Muscle of leg (tissue), 11 donors: ENCODE results near the gene DCST2. TPM values are rescaled to one million over a fixed set of nuclear protein-coding genes. Genes with fewer than 3 reads are reported as not detected.

Source experiments
- DNase-seq: peaks from one replicate; pipeline ENCODE4 v3.0.0; 2013
- H3K27ac ChIP-seq: one replicate; pipeline ENCODE4 v1.5.1; 2013; ENCODE audit warnings: mild to moderate bottlenecking, low read length, control low read depth
- H3K27me3 ChIP-seq: one replicate; pipeline ENCODE4 v1.6.1; 2013; ENCODE audit warnings: low read length; ENCODE audit not compliant: control insufficient read depth, insufficient read depth
- H3K36me3 ChIP-seq: one replicate; pipeline ENCODE4 v1.6.1; 2013; ENCODE audit warnings: low read length; ENCODE audit not compliant: control insufficient read depth, insufficient read depth
- H3K4me1 ChIP-seq: one replicate; pipeline ENCODE4 v1.6.1; 2013; ENCODE audit warnings: low read length; ENCODE audit not compliant: control insufficient read depth, insufficient read depth
- H3K4me3 ChIP-seq: one replicate; pipeline ENCODE4 v1.5.1; 2013; ENCODE audit warnings: low read length, control low read depth
- H3K9me3 ChIP-seq: replicated peaks from 2 replicates; pipeline ENCODE4 v1.6.1; 2013; ENCODE audit warnings: low read depth, low read length; ENCODE audit not compliant: control insufficient read depth
- WGBS: methylation state at CpG from one replicate; pipeline ENCODE4 v1.1.5; 2013; ENCODE audit warnings: missing lambda C conversion rate; ENCODE audit not compliant: insufficient coverage; 5-methylcytosine and 5-hydroxymethylcytosine counted together
- polyA plus RNA-seq, 8 donors: library from polyadenylated mRNA; unstranded; fragments of 120-200 nt; gene quantifications; one replicate each; pipeline versions ENCODE4 v1.2.1 to v1.2.3, GENCODE V29; 2013; ENCODE audit warnings: inconsistent platforms in 1 of 8, low replicate concordance in 1 of 8; ENCODE audit not compliant: insufficient read length in 8 of 8, insufficient read depth in 1 of 8
- total RNA-seq: library from RNA; stranded (reverse); fragments of 120-200 nt; gene quantifications from one replicate; pipeline ENCODE4 v1.2.4, GENCODE V29; 2013

The DCST2 gene
- total and polyA plus RNA-seq, 9 donors: 0.49 to 1.6 (median 0.78) TPM

GRCh38 chr1:155037851-155038441 is 4.4 kb upstream of the DCST2 start:
- no peak for DNase-seq
- H3K27ac ChIP-seq: no peak overlapping the region
- no peaks in the 10 kb centered on the region for H3K9me3 ChIP-seq
- H3K36me3 ChIP-seq: no peaks in the 10 kb centered on the region
- no peaks in the 10 kb centered on the region for H3K4me1 ChIP-seq
- H3K4me3 ChIP-seq: no peak overlapping the region
- H3K27me3 ChIP-seq: peaks cover 7% of the 10 kb centered on the region
- WGBS: 84% methylated on average over 6 of the region's 6 CpGs

DNA sequence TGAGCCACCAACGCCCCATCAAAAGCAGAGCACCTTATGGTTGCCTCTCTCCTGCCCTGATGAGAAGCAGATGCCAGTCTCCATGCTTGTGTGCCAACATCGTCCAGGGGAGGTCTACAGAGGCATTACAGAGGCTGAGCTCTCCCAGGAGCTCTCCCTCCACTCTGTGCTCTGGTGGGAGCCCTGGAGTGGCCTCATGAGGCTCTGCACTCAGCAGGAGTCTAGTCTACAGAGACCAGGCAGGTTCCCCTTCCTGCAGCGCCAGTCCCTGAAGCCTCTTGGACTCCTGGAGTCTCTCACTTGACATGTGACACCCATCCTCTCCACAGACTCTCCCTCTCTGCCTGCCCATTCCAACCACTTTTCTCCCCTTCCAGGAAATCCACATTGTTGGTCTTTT is 3.5 kb upstream of the DCST2 start:
- H3K4me1 ChIP-seq: no peaks in the 10 kb centered on the region
- peaks cover 7% of the 10 kb centered on the region for H3K27me3 ChIP-seq
- H3K36me3 ChIP-seq: no peaks in the 10 kb centered on the region
- H3K4me3 ChIP-seq: no peak overlapping the region
- H3K9me3 ChIP-seq: no peaks in the 10 kb centered on the region
- no peak for DNase-seq
- no peak overlapping the region for H3K27ac ChIP-seq
- 60% methylated on average over 3 of the region's 3 CpGs for WGBS

- DNase-seq: no peak
- Histone ChIP-seq H3K9me3 (no peaks in the 10 kb centered on the region), H3K36me3 (no peaks in the 10 kb centered on the region), H3K27ac (no peak overlapping the region), H3K27me3 (peaks cover 7% of the 10 kb centered on the region), H3K4me1 (no peaks in the 10 kb centered on the region), H3K4me3 (no peak overlapping the region)
- WGBS: no CpG with 5 or more reads among the region's 2 CpGs
Observed at GRCh38 chr1:155035936-155036335, 2.4 kb upstream of the DCST2 start.

DNA sequence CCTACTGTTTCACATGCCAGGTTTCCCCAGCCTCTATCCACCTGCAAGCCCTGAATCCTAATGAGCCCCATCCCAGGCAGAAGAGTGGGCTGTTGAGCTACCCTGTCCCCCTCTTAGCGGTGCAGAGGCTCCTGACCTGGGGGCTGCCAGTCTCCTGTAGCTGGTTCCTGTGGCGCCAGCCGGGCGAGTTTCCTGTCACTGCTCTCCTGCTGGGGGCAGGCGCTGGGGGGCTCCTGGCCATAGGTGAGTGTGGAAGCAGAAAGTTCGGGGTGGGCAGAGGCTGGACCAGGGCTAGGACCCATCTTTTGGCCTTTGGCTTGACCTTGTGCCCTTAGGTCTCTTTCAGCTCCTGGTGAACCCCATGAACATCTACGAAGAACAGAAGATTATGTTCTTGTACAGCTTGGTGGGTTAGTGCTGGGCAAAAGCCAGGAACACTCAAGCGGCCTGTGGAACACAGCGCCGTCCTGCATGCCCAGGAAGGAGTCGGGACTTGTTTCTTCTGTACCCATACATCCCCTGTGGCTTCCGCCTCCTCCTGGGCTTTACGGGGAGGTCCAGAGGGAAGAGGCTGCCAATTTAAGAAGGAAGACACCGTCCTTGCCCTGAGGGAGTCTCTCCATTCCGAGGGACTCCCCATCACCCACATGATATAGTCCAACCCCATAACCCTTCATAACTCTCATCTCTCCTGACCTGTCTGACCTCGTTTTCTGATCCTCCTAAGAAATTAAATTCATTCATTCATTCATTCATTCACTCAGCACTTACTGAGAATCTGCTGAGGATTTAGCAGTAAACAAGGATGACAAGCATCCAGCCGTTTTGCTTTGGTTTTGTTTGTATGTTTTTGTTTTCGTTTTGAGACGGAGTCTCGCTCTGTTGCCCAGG is 982 bp upstream of the DCST2 start:
- Histone ChIP-seq H3K27ac (no peak overlapping the region), H3K27me3 (peaks cover 7% of the 10 kb centered on the region), H3K36me3 (no peaks in the 10 kb centered on the region), H3K4me3 (no peak overlapping the region), H3K4me1 (no peaks in the 10 kb centered on the region), H3K9me3 (no peaks in the 10 kb centered on the region)
- WGBS: 85% methylated on average over 14 of the region's 20 CpGs
- DNase-seq: no peak

GRCh38 chr1:155032886-155033285 is 695 bp downstream of the DCST2 start:
- 76% methylated on average over 6 of the region's 12 CpGs for WGBS
- no peak overlapping the region for H3K27ac ChIP-seq
- no peaks in the 10 kb centered on the region for H3K4me1 ChIP-seq
- DNase-seq: no peak
- H3K36me3 ChIP-seq: no peaks in the 10 kb centered on the region
- no peak overlapping the region for H3K4me3 ChIP-seq
- H3K27me3 ChIP-seq: peaks cover 4% of the 10 kb centered on the region
- no peaks in the 10 kb centered on the region for H3K9me3 ChIP-seq

DNA sequence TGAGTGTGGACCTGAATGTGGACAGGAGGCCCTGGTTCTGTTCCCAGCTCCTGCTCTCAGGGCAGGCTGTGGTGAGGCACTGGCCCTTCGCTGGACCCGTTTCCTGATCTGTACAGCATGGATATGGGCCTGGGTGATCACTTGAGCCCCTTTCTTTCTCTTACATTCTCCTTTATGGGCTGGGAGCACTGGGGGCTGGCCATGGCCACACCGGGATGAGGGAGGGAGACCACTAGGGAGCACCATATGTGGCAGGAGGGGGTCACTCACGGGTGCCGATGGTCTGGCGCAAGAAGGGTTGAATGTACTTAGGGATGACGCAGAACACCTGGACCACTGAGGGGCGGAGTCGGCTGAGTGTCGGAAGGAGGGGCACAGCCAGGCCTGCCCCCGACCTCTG is 2.7 kb downstream of the DCST2 start:
- H3K27ac ChIP-seq: no peak overlapping the region
- WGBS: 73% methylated on average over 10 of the region's 11 CpGs
- no peak for DNase-seq

DNA sequence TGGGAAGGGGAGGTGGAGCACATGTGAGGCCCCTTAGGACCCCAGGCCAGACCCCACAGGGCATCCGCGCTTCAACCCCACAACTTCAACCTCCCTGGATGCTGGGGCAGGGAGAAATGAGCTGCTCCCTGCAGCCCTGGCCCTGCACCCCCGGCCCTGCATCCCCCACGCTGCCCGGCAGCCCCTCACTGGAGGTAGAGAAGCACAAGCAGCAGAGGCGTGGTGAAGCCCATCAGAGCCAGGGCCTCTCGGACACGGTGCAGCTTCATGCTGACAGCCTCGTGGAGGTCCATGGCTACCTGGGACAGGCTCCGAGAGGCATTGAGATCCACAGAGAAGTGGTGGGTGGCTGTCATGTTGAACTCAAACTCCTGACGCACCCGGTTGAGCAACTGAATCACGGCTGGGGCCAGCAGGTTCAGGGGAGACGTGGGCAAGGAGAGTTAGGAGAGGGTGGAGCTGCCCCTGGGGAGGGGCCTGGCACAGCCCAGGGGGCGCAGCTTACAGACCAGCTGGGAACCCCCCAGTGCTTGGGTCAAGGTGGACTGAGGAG is 3.3 kb downstream of the DCST2 start:
- no peak for DNase-seq
- WGBS: 83% methylated on average over 13 of the region's 15 CpGs
- no peak overlapping the region for H3K27ac ChIP-seq

More for the DNA sequence above, 2.7 kb downstream of the DCST2 start:
- Histone ChIP-seq H3K27me3 (peaks cover 2% of the 10 kb centered on the region), H3K4me3 (no peak overlapping the region), H3K4me1 (no peaks in the 10 kb centered on the region), H3K9me3 (no peaks in the 10 kb centered on the region), H3K36me3 (no peaks in the 10 kb centered on the region)

DNA sequence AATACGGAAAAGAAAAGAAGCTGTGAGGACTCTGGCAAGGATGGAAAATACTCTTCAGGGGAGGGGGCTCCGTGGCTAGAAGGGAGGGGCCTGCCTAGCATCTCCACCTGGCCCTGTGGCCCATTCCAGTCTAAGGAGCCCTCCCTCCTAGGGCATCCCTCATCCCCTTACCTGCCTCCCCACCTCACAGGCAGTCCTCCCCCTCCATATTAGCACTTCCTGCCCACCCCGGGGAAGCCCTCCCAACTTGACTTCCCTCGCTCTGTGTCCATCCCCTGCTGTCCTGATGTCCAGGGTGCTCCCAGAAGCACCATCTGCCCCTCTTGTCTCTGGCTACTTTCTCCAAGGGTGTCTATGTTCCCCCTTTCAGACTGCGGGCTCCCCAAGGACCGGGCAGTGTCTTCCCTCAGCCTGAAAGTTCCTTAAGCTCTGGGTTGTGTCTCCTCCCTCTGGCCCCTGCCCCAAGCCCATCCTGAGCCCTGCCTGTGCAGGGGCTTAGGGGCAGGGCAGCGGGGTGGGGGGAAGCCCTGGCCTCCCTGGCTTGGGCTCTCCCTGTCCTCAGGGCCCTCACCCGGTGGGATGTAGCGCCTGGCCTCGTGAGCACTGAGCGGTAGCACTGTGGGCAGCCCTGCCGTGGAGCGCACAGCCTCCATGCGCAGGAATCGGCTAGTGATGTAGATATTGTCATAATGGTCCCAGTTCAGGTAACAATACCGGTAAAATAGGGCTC is 3.9 kb downstream of the DCST2 start:
- 72% methylated on average over 12 of the region's 16 CpGs for WGBS
- no peak overlapping the region for H3K27ac ChIP-seq
- no peak overlapping the region for H3K4me3 ChIP-seq
- no peak for DNase-seq
- H3K9me3 ChIP-seq: no peaks in the 10 kb centered on the region
- H3K4me1 ChIP-seq: no peaks in the 10 kb centered on the region
- H3K27me3 ChIP-seq: peaks cover 2% of the 10 kb centered on the region
- no peaks in the 10 kb centered on the region for H3K36me3 ChIP-seq

More for the DNA sequence above, 3.3 kb downstream of the DCST2 start:
- no peaks in the 10 kb centered on the region for H3K36me3 ChIP-seq
- H3K9me3 ChIP-seq: no peaks in the 10 kb centered on the region
- H3K4me3 ChIP-seq: no peak overlapping the region
- H3K4me1 ChIP-seq: no peaks in the 10 kb centered on the region
- H3K27me3 ChIP-seq: peaks cover 2% of the 10 kb centered on the region

DNA sequence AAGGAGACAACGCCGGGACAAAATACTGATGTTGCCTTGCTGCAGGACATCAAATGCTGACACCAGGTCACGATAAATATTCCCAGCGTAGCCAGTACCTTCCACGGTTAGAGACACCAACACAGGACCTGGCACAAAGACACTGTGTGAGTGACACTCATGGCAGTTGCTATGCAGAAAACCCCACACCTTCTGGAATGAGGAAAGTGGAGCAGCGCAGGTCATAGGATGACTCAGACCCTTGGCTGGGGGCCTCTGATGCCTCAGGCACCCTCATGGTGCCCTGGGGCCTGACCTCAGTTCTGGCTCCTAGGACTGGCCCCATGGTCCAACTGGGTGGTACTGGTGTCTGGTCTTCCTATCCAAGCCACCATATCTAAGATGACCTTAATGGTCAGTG is 7.0 kb downstream of the DCST2 start:
- H3K27me3 ChIP-seq: no peaks in the 10 kb centered on the region
- no peak overlapping the region for H3K4me3 ChIP-seq
- no peaks in the 10 kb centered on the region for H3K36me3 ChIP-seq
- no peaks in the 10 kb centered on the region for H3K9me3 ChIP-seq
- H3K27ac ChIP-seq: no peak overlapping the region
- DNase-seq: no peak
- no peaks in the 10 kb centered on the region for H3K4me1 ChIP-seq
- WGBS: 88% methylated on average over 6 of the region's 6 CpGs

- no peak overlapping the region for H3K4me3 ChIP-seq
- no peaks in the 10 kb centered on the region for H3K4me1 ChIP-seq
- H3K27me3 ChIP-seq: no peaks in the 10 kb centered on the region
- no peak for DNase-seq
- no peak overlapping the region for H3K27ac ChIP-seq
- H3K36me3 ChIP-seq: no peaks in the 10 kb centered on the region
- 38% methylated on average over 5 of the region's 9 CpGs for WGBS
- H3K9me3 ChIP-seq: no peaks in the 10 kb centered on the region
Observed at GRCh38 chr1:155026154-155026553, 7.4 kb downstream of the DCST2 start.
